Liver (tissue), 3 donors: ENCODE measurements around the gene RASL12.

ENCODE experiments used
- CTCF ChIP-seq: fragments of 150-350 bp; IDR thresholded peaks from 2 replicates; pipeline ENCODE4 v1.5.1; 2017; ENCODE audit warnings: improper control_type of control experiment, low read depth, low read length; ENCODE audit not compliant: missing input control
- JUND ChIP-seq, 2 donors: IDR thresholded peaks; 2 replicates each; pipeline ENCODE4 v1.6.1; 2016; ENCODE audit warnings: antibody characterized with exemption in 2 of 2
- RAD21 ChIP-seq, 2 donors: IDR thresholded peaks; 2 replicates each; pipeline ENCODE4 v1.6.1; 2016; ENCODE audit warnings: antibody characterized with exemption in 2 of 2, mild to moderate bottlenecking in 2 of 2
- REST ChIP-seq: IDR thresholded peaks from 2 replicates; pipeline ENCODE4 v1.6.1; 2016; ENCODE audit warnings: antibody characterized with exemption, mild to moderate bottlenecking
- TF ChIP-seq, protein P1 (sequence below): IDR thresholded peaks from 2 replicates; pipeline ENCODE4 v1.6.1; 2016; ENCODE audit warnings: antibody characterized with exemption
- donor health status: healthy.
- donor health status: healthy.

- TF ChIP-seq CTCF (no peak), REST (no peak), RAD21 (IDR thresholded peaks at IDR 0.05) (no peak), JUND (IDR thresholded peaks at IDR 0.05) (no peak)
- TF ChIP-seq, protein P1, sequence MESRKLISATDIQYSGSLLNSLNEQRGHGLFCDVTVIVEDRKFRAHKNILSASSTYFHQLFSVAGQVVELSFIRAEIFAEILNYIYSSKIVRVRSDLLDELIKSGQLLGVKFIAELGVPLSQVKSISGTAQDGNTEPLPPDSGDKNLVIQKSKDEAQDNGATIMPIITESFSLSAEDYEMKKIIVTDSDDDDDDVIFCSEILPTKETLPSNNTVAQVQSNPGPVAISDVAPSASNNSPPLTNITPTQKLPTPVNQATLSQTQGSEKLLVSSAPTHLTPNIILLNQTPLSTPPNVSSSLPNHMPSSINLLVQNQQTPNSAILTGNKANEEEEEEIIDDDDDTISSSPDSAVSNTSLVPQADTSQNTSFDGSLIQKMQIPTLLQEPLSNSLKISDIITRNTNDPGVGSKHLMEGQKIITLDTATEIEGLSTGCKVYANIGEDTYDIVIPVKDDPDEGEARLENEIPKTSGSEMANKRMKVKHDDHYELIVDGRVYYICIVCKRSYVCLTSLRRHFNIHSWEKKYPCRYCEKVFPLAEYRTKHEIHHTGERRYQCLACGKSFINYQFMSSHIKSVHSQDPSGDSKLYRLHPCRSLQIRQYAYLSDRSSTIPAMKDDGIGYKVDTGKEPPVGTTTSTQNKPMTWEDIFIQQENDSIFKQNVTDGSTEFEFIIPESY: no peak
Measured at GRCh38 chr15:65041787-65042186, 26.0 kb downstream of the RASL12 start.
